ENCODE data around the gene GDF10.

GDF10 gene

GRCh38 chr10:47337310-47337709 is 37.3 kb downstream of the GDF10 start:
- DNase-seq: no peak

DNA sequence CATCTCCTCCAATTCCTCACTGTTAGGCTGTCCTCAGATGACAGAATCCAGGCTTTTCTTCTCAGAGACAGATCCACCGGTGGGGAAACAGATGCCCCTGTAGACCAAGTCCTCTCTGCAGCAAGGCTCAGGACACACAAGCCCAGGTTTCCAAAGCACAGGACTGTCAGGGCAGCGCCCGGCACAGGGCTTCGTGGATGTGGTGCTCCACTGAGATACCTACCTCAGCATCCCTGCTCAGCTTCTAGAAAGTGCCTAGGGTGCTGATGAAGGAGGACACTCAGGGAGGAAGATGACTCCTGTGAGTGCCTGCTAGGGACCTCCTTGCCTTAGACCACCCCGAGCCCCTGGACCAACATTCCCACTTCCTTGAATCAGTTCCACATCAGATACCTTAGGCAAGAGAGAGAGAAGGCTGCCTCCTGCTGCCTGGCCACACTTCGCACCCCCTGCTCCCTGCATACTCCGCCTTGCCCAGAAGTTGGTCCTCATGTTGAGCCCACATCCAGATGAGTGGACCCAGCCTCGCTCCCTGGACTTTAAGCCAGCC is 39.3 kb downstream of the GDF10 start:
- DNase-seq: no peak

DNA sequence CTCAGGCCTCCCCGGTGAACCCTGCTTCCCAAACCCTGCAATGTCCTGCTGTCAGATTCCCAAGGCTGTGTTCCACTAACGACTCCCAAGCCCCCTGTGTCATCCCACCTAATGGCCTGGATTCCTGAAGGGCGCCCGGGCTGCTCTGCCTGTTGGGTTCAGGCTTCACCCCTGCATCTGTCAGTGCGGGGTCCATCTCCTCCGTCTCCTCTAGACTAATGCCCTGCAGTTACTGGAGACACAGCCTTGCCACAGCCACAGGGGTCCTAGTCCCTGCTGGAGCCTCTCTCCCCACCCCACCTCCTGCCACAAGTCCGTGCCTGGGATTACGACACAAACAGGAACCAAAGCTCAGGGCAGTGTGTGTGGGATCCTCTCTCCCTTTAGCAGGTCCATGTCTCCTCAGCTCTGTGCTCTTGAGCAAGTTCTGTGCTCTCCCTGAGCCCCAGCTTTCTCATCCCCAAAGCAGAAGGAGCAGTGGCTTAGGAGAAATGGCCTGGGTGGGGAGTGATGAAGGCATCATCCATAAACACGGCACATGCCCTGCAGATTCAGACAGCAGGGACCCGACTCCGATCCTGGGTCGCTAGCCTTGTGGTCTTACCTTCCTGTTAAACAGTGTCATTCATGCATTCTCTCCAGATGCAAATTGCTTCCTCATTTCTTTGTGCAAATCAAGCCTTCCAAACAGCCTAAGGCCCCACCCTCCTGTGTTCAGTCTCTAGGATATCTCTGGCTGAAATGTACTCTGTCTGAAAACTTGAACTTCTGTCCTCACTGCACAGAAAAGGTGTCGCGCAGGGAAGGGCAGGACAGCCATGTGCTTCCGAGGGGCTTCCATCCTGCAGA is 40.0 kb downstream of the GDF10 start:
- DNase-seq: no peak

- DNase-seq: peak; percentile 18
Observed at GRCh38 chr10:47340608-47341170, 40.7 kb downstream of the GDF10 start.

DNA sequence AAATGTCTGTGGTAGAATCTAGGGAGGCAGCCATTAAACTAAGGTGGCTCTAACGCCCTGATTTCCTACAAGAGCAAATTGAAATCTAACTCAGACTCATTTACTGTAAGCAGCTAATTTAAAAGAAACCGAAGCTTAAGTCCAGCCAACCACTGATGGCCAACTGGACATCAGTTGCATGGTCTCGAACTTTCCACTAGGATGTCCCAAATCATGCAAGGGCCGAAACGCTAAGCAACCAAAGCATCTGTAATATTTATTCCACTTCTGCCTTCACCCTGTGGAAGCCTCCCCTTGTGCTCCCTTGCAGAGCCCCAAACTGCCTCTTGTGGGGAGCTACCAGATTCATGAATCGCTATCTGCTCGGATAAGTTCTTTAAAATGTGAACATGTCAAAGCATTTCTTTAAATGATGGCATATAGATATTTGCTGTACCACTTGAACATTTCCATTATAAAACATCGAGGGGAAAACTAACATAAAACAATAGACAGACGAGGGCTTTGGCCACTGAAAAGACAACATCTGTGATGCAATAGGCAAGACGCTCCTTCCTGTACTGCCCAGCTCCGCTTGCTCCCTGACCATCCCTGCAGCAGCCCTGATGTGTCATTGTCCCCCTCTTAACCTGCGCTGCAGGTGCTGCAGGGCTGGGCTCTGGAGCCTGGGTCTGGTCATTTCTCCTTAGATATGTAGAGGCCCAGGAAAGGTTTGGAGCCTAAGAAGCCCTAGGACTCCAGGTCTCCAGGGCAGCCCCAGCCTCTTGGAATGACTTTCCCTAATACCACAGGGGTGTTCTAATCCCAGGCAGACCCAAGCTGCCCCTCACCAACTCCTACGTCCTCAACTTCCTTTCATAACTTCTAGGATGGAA is 45.2 kb downstream of the GDF10 start:
- DNase-seq: no peak

- DNase-seq: peak; percentile 8
Observed at GRCh38 chr10:47346581-47347302, 46.7 kb downstream of the GDF10 start.

DNA sequence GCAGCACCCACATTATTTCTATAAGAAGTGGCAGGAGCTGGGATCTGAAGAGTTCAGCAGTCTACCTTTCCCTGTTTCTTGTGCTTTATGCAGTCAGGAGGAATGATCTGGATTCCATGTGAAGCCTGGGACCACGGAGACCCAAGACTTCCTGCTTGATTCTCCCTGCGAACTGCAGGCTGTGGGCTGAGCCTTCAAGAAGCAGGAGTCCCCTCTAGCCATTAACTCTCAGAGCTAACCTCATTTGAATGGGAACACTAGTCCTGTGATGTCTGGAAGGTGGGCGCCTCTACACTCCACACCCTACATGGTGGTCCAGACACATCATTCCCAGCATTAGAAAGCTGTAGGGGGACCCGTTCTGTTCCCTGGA is 47.3 kb downstream of the GDF10 start:
- DNase-seq: no peak

DNA sequence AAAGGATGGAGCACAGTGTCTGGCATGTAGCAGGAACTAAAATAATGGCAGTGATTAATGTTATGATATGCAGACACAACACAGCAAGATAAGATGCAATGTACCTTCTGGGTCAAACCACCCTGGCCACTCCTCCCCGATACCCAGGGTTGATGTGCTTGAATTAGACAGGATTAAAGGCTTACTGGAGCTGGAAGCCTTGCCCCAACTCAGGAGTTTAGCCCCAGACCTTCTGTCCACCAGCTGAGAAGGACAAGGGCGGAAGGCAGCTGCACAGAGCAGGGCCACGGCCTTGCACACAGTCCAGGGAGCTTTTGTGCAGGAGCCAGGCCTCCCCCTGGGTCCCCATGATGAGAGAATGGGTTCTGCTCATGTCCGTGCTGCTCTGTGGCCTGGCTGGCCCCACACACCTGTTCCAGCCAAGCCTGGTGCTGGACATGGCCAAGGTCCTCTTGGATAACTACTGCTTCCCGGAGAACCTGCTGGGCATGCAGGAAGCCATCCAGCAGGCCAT is 48.2 kb downstream of the GDF10 start, which contains the start of gene RBP3:
Gene RBP3, plus strand, starts transcription at position 226 of the 514 bp plus-strand sequence. Its CDS starts 122 bp downstream, at position 348.
- DNase-seq: no peak

GRCh38 chr10:47348661-47349470 is 48.9 kb downstream of the GDF10 start:
- DNase-seq: no peak

DNA sequence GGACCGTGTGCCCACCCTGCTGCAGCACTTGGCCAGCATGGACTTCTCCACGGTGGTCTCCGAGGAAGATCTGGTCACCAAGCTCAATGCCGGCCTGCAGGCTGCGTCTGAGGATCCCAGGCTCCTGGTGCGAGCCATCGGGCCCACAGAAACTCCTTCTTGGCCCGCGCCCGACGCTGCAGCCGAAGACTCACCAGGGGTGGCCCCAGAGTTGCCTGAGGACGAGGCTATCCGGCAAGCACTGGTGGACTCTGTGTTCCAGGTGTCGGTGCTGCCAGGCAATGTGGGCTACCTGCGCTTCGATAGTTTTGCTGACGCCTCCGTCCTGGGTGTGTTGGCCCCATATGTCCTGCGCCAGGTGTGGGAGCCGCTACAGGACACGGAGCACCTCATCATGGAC is 49.5 kb downstream of the GDF10 start:
- DNase-seq: no peak

DNA sequence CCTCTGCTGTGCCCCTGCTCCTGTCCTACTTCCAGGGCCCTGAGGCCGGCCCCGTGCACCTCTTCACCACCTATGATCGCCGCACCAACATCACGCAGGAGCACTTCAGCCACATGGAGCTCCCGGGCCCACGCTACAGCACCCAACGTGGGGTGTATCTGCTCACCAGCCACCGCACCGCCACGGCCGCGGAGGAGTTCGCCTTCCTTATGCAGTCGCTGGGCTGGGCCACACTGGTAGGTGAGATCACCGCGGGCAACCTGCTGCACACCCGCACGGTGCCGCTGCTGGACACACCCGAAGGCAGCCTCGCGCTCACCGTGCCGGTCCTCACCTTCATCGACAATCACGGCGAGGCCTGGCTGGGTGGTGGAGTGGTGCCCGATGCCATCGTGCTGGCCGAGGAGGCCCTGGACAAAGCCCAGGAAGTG is 50.0 kb downstream of the GDF10 start:
- no peak for DNase-seq

DNA sequence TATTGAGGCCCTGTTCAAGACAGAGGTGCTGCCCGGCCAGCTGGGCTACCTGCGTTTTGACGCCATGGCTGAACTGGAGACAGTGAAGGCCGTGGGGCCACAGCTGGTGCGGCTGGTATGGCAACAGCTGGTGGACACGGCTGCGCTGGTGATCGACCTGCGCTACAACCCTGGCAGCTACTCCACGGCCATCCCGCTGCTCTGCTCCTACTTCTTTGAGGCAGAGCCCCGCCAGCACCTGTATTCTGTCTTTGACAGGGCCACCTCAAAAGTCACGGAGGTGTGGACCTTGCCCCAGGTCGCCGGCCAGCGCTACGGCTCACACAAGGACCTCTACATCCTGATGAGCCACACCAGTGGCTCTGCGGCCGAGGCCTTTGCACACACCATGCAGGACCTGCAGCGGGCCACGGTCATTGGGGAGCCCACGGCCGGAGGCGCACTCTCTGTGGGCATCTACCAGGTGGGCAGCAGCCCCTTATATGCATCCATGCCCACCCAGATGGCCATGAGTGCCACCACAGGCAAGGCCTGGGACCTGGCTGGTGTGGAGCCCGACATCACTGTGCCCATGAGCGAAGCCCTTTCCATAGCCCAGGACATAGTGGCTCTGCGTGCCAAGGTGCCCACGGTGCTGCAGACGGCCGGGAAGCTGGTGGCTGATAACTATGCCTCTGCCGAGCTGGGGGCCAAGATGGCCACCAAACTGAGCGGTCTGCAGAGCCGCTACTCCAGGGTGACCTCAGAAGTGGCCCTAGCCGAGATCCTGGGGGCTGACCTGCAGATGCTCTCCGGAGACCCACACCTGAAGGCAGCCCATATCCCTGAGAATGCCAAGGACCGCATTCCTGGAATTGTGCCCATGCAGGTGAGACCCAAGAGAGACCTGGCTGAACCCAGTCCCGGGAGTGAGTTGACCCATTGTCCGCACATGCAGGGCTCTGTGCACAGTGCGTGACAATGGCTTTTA is 51.0 kb downstream of the GDF10 start:
- no peak for DNase-seq

- DNase-seq: no peak
Observed at GRCh38 chr10:47351899-47352815, 52.2 kb downstream of the GDF10 start.

GRCh38 chr10:47353351-47353750 is 53.4 kb downstream of the GDF10 start:
- DNase-seq: no peak

DNA sequence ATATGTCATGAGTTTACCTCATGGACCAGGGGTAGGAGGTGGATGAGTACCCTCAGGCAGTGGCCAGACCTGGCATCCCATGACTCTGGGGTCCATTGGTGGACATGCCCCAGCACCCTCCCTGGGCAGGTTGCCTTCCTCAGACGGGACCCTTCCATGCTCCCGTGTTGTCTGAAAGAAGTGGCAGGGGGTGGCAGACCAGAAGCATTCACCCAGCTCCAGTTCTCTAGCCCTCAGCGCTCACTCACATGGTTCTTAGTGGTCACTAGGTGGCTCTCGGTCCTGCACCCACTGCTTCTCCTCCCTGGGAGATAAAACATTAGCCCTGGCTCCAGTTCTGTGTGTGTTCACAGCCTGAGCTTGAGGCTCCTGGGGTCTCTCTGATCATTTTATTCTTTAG is 54.2 kb downstream of the GDF10 start:
- no peak for DNase-seq

GRCh38 chr10:47354900-47355299 is 54.9 kb downstream of the GDF10 start:
- DNase-seq: no peak

DNA sequence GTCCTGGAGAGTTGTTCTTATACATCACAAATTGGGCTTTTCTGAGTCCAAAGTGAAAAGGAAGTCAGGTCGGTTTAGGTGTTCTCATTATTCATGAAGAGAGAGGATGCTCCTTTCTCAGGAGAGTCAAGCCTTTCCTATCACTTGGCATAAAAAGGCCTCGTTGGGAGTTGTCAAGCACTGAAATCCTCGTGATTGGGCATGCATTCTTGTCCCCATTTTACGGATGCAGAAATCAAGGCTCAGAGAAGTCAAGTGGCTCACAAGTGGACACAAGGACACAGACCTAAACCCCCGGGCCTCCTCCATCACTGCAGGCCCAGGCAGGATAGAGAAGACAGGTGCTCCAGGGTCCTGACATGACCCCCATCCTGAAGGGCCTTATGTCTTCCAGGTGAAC is 56.7 kb downstream of the GDF10 start:
- DNase-seq: no peak

- DNase-seq: no peak
Observed at GRCh38 chr10:47357131-47357582, 57.2 kb downstream of the GDF10 start.

DNA sequence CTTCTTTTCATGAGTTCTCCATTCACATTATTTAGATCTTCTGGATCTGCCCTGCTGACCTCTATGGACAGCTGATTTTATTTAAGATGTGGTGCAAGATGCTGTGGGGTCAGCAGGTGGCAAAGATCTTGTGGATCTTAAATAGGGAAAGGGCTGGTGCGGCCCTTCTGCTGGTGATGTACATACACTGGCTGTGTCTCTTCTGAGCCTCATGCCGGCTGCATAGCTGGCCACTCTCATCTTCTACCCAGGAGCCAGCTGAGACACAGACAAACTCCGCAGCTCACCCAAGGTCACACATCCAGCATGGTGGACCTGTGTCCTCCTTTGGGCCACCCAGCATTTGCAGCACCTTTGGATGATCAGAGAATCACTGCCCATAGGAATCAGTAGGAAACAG is 57.9 kb downstream of the GDF10 start:
- no peak for DNase-seq
